PC-9 (cell line): Measurements from ENCODE around the gene DENND1A. TPM values are rescaled to one million over a fixed set of nuclear protein-coding genes. Genes with fewer than 3 reads are reported as not detected.
"Not testable (repeated sequence)": the region's sequence is repeated elsewhere in the genome, so short reads cannot be mapped to it uniquely, and the experiment has no call there.

ENCODE experiments used
- BruUV-seq: library from RNA; stranded (reverse); fragments of 400-500 nt; replicated peaks from 2 replicates; lab custom pipeline; 2021; lab: Mats Ljungman, UMichigan
- CTCF ChIA-PET: fragments of 300-600 bp; sonication (Branson Sonifier 250); formaldehyde crosslinking; loops from one replicate; lab custom pipeline; 2022; ENCODE audit warnings: antibody characterized with exemption; lab: Charles Lee
- POLR2A ChIA-PET: fragments of 300-600 bp; sonication (Branson Sonifier 250); formaldehyde crosslinking; loops from one replicate; lab custom pipeline; 2022; ENCODE audit warnings: antibody characterized with exemption; ENCODE audit not compliant: unreplicated experiment; lab: Charles Lee
- DNase-seq, 2 experiments: peaks; one replicate each; pipeline versions ENCODE4 v3.0.0 to v3.0.0-alpha.2; 2015 to 2022; ENCODE audit warnings: mixed read lengths in 1 of 2
- H2AFZ ChIP-seq: fragments of 200-600 bp; sonication (generic); 2 replicates; pipeline ENCODE4 v1.8.1; 2017; ENCODE audit warnings: antibody characterized with exemption
- H3F3A ChIP-seq: fragments of 200-600 bp; sonication (generic); 2 replicates; pipeline ENCODE4 v1.8.1; 2017; ENCODE audit warnings: antibody characterized with exemption, mild to moderate bottlenecking, low read depth; ENCODE audit not compliant: insufficient read depth
- H3K27ac ChIP-seq: fragments of 200-600 bp; sonication (generic); 2 replicates; pipeline ENCODE4 v1.6.1; 2016; ENCODE audit warnings: mixed run types
- H3K27me3 ChIP-seq: fragments of 200-600 bp; sonication (generic); 2 replicates; pipeline ENCODE4 v1.6.1; 2016; ENCODE audit warnings: low read depth, mixed run types; ENCODE audit not compliant: insufficient read depth
- H3K36me3 ChIP-seq: fragments of 200-600 bp; sonication (generic); 2 replicates; pipeline ENCODE4 v1.6.1; 2016; ENCODE audit warnings: low read depth, mixed run types
- H3K4me1 ChIP-seq: fragments of 200-600 bp; sonication (generic); replicated peaks from 2 replicates; pipeline ENCODE4 v1.6.1; 2016; ENCODE audit warnings: mixed run types; ENCODE audit not compliant: insufficient read depth
- H3K4me2 ChIP-seq: fragments of 200-600 bp; sonication (generic); 2 replicates; pipeline ENCODE4 v1.6.1; 2017; ENCODE audit warnings: mixed run types
- H3K4me3 ChIP-seq: fragments of 200-600 bp; sonication (generic); 2 replicates; pipeline ENCODE4 v1.6.1; 2016; ENCODE audit warnings: mixed run types
- H3K79me2 ChIP-seq: fragments of 200-600 bp; sonication (generic); 2 replicates; pipeline ENCODE4 v1.6.1; 2017; ENCODE audit warnings: low read depth, mixed run types
- H3K9me2 ChIP-seq: fragments of 200-600 bp; sonication (generic); 2 replicates; pipeline ENCODE4 v1.8.1; 2017; ENCODE audit warnings: mild to moderate bottlenecking; ENCODE audit not compliant: insufficient read depth
- H3K9me3 ChIP-seq: fragments of 200-600 bp; sonication (generic); 2 replicates; pipeline ENCODE4 v1.8.1; 2016; ENCODE audit warnings: low read depth; ENCODE audit not compliant: insufficient read depth
- H4K20me1 ChIP-seq: fragments of 200-600 bp; sonication (generic); 2 replicates; pipeline ENCODE4 v1.8.1; 2017; ENCODE audit not compliant: insufficient read depth
- CTCF ChIP-seq: fragments of 200-600 bp; sonication (generic); conservative IDR thresholded peaks from 2 replicates; pipeline ENCODE4 v1.6.1; 2017; ENCODE audit warnings: mixed run types, antibody characterized with exemption, mild to moderate bottlenecking, moderate library complexity
- EZH2 ChIP-seq: fragments of 200-600 bp; sonication (generic); IDR thresholded peaks from 2 replicates; pipeline ENCODE4 v1.8.0; 2017; ENCODE audit warnings: antibody characterized with exemption, low read depth
- intact Hi-C: fragments of 100-400 bp; cut with micrococcal nuclease; formaldehyde crosslinking; loops from one replicate; pipeline ENCODE4 v1.10.0; 2022; ENCODE audit not compliant: unreplicated experiment
- total RNA-seq: library from RNA; stranded (reverse); gene quantifications from 2 replicates; pipeline ENCODE4 v1.2.3, GENCODE V29; 2021

DENND1A gene
- total RNA-seq, 1 experiment from 2014 or later: 37.7 TPM

- no peaks in the 10 kb centered on the region for H3K9me2 ChIP-seq
- H3K79me2 ChIP-seq: no peaks in the 10 kb centered on the region
- no peak overlapping the region for H3K27ac ChIP-seq
- CTCF ChIA-PET: interaction anchor here (0.6 kb wide), 1 partner anchor 1225 kb away, joined by 9 read pairs; no protein-coding TSS in a partner anchor
- no peak overlapping the region for H2AFZ ChIP-seq
- no peaks in the 10 kb centered on the region for H3F3A ChIP-seq
- H3K4me2 ChIP-seq: no peak overlapping the region
- H3K36me3 ChIP-seq: no peaks in the 10 kb centered on the region
- no peaks in the 10 kb centered on the region for H4K20me1 ChIP-seq
- BruUV-seq: no TSS peak
- no peak for DNase-seq
- H3K4me3 ChIP-seq: no peak overlapping the region
- H3K9me3 ChIP-seq: no peaks in the 10 kb centered on the region
- intact Hi-C loops: loop anchor here (5.0 kb wide), 1 partner anchor 142 kb away; no protein-coding TSS in a partner anchor
- no peaks in the 10 kb centered on the region for H3K4me1 ChIP-seq
- POLR2A ChIA-PET: interaction anchor here (0.7 kb wide), 1 partner anchor 296 kb away, joined by 3 read pairs; no protein-coding TSS in a partner anchor
- no peaks in the 10 kb centered on the region for H3K27me3 ChIP-seq
- TF ChIP-seq EZH2 (no peak), CTCF (peak; percentile 55)
Measured at GRCh38 chr9:123399803-123400378, 530.0 kb downstream of the DENND1A start.

GRCh38 chr9:123398938-123399337 is 531.0 kb downstream of the DENND1A start:
- H3K4me3 ChIP-seq, H3K4me1 ChIP-seq, H3K27me3 ChIP-seq, H3K9me2 ChIP-seq, H3K27ac ChIP-seq, H4K20me1 ChIP-seq, H2AFZ ChIP-seq, H3K79me2 ChIP-seq, BruUV-seq, H3K36me3 ChIP-seq, H3F3A ChIP-seq, intact Hi-C loops, POLR2A ChIA-PET, H3K9me3 ChIP-seq, H3K4me2 ChIP-seq, DNase-seq: not testable (repeated sequence)
- CTCF ChIA-PET: interaction anchor here (0.7 kb wide), 1 partner anchor 641 kb away, joined by 5 read pairs; no protein-coding TSS in a partner anchor

GRCh38 chr9:123397975-123398374 is 532.0 kb downstream of the DENND1A start:
- DNase-seq: no peak
- ChIA-PET CTCF (no interaction called here), POLR2A (no interaction called here)
- Histone ChIP-seq H3K4me3 (no peak overlapping the region), H4K20me1 (no peaks in the 10 kb centered on the region), H2AFZ (no peak overlapping the region), H3K27me3 (no peaks in the 10 kb centered on the region), H3K9me2 (no peaks in the 10 kb centered on the region), H3K9me3 (no peaks in the 10 kb centered on the region), H3K4me1 (no peaks in the 10 kb centered on the region), H3F3A (no peaks in the 10 kb centered on the region), H3K27ac (no peak overlapping the region), H3K4me2 (no peak overlapping the region), H3K36me3 (no peaks in the 10 kb centered on the region), H3K79me2 (no peaks in the 10 kb centered on the region)
- TF ChIP-seq CTCF (no peak), EZH2 (no peak)
- no TSS peak for BruUV-seq
- intact Hi-C loops: no loop called here
